Stomach smooth muscle (tissue), 2 donors: ENCODE measurements around the gene IGLL1.
"Not testable (repeated sequence)": the region's sequence is repeated elsewhere in the genome, so short reads cannot be mapped to it uniquely, and the experiment has no call there.

Experiments
- H3K27ac ChIP-seq: one replicate; pipeline ENCODE4 v1.7.0; 2013; ENCODE audit warnings: mild to moderate bottlenecking, low read length, inconsistent platforms
- H3K27me3 ChIP-seq, 2 donors: one replicate each; pipeline ENCODE4 v1.7.0; 2013; ENCODE audit warnings: low read length in 2 of 2; ENCODE audit not compliant: insufficient read depth in 2 of 2, control insufficient read depth in 1 of 2
- H3K36me3 ChIP-seq, 2 donors: one replicate each; pipeline ENCODE4 v1.7.0; 2013; ENCODE audit warnings: low read length in 2 of 2; ENCODE audit not compliant: control insufficient read depth in 2 of 2, insufficient read depth in 2 of 2
- H3K4me1 ChIP-seq: one replicate; pipeline ENCODE4 v1.7.0; 2013; ENCODE audit warnings: low read length; ENCODE audit not compliant: control insufficient read depth, insufficient read depth
- H3K4me3 ChIP-seq, 2 donors: one replicate each; pipeline ENCODE4 v1.7.0; 2013; ENCODE audit warnings: low read length in 2 of 2
- H3K9ac ChIP-seq, 2 donors: one replicate each; pipeline ENCODE4 v1.7.0; 2013; ENCODE audit warnings: low read length in 2 of 2, mild to moderate bottlenecking in 1 of 2
- H3K9me3 ChIP-seq, 2 donors: one replicate each; pipeline ENCODE4 v1.7.0; 2013; ENCODE audit warnings: low read length in 2 of 2; ENCODE audit not compliant: control insufficient read depth in 2 of 2
- donor health status: healthy.
- donor health status: Pancreatic carcinoma.

Gene IGLL1

GRCh38 chr22:23561025-23561510 is 19.0 kb downstream of the IGLL1 start:
- H3K4me3 ChIP-seq, H3K36me3 ChIP-seq, H3K9ac ChIP-seq, H3K9me3 ChIP-seq, H3K27ac ChIP-seq, H3K4me1 ChIP-seq: not testable (repeated sequence)
- peaks cover 20 to 23% of the 10 kb centered on the region in 2 donors for H3K27me3 ChIP-seq

- H3K27ac ChIP-seq, H3K4me1 ChIP-seq, H3K9ac ChIP-seq, H3K36me3 ChIP-seq, H3K4me3 ChIP-seq, H3K9me3 ChIP-seq: not testable (repeated sequence)
- peaks cover 16 to 18% of the 10 kb centered on the region in 2 donors for H3K27me3 ChIP-seq
Measured at GRCh38 chr22:23560215-23560614, 19.9 kb downstream of the IGLL1 start.

DNA sequence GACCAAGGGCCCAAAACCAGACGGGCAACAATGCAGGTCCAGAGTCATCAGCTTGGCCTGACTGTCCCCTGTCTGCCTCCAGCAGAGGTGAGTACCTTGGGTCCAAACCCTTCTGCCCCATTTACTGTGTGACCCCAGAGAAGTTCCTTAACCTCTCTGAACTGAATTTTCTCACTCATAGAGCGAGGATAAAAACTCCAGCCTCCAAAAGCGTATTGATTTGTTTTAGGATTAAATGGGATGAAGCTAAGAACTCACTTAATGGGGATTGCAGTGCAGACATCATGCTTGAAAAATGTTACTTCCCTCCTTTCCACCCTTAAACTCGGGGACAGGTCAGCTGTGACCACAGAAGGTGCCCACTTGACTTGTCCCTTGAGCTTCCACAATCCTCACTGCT is 22.6 kb downstream of the IGLL1 start:
- H3K4me1 ChIP-seq: no peaks in the 10 kb centered on the region
- no peaks in the 10 kb centered on the region for H3K36me3 ChIP-seq
- H3K27me3 ChIP-seq: peaks cover 10 to 15% of the 10 kb centered on the region in 2 donors
- no peak overlapping the region for H3K4me3 ChIP-seq
- no peak overlapping the region for H3K9ac ChIP-seq
- H3K27ac ChIP-seq: no peak overlapping the region
- no peaks in the 10 kb centered on the region for H3K9me3 ChIP-seq

DNA sequence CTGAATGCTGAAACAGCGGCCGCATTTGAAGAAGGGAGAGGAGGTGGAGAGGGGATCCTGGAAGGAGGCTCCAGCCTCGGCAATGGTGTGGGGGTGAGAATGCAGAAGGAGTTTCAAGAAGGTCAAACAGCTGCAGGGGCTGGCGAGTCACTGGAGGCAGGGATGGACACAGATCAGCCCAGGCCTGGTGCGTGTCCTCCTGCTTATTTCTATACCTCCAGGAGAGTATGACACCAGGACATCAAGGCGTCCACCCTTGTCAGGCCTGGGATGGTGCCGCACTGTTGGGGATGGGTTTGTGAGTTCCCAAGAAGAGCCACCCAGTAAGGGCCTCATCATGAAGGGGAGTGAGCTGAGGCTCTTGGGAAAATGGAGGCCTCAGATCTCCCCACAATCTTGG is 23.1 kb downstream of the IGLL1 start:
- no peak overlapping the region for H3K4me3 ChIP-seq
- H3K36me3 ChIP-seq: no peaks in the 10 kb centered on the region
- no peak overlapping the region for H3K27ac ChIP-seq
- peaks cover 10 to 14% of the 10 kb centered on the region in 2 donors for H3K27me3 ChIP-seq
- no peaks in the 10 kb centered on the region for H3K9me3 ChIP-seq
- H3K9ac ChIP-seq: no peak overlapping the region
- no peaks in the 10 kb centered on the region for H3K4me1 ChIP-seq

DNA sequence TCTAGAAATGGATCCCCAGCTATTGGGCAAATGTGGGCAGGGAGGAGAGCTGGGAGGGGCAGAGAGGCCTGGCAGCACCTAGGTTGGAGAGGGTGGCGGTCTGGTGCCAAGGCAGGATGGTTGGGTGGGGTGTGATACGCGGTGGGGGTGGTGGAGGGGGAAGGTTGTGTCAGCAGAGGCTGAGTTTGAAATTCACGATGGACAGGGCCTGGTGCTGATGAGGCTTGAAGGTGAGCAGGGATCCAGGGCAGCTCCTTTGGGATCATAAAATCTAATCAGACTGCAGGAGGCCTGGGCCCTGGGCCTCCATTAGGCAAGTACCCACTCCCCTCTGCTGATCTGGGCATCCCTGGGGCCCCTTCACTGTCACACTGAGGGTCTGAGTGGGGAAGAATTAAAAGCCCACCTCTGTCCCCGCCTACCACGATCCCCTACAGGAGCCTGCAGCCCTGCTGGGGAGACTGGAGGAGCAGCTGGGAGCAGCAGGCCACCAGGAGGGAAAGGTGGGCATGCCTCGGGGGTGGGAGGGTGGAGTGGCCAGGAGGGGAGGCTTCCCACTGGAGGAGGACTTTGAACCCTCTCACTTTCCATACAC is 24.0 kb downstream of the IGLL1 start:
- H3K4me3 ChIP-seq: no peak overlapping the region
- no peaks in the 10 kb centered on the region for H3K9me3 ChIP-seq
- H3K36me3 ChIP-seq: no peaks in the 10 kb centered on the region
- H3K4me1 ChIP-seq: no peaks in the 10 kb centered on the region
- H3K9ac ChIP-seq: no peak overlapping the region
- H3K27ac ChIP-seq: no peak overlapping the region
- peaks cover 10 to 12% of the 10 kb centered on the region in 2 donors for H3K27me3 ChIP-seq

GRCh38 chr22:23555118-23555517 is 25.0 kb downstream of the IGLL1 start:
- Histone ChIP-seq H3K4me3 (no peak overlapping the region), H3K9me3 (no peaks in the 10 kb centered on the region), H3K27me3 (peaks cover 10 to 12% of the 10 kb centered on the region in 2 donors), H3K27ac (no peak overlapping the region), H3K9ac (no peak overlapping the region), H3K36me3 (no peaks in the 10 kb centered on the region), H3K4me1 (no peaks in the 10 kb centered on the region)

GRCh38 chr22:23553924-23554870 is 25.9 kb downstream of the IGLL1 start:
- Histone ChIP-seq H3K27ac (no peak overlapping the region), H3K36me3 (no peaks in the 10 kb centered on the region), H3K9me3 (no peaks in the 10 kb centered on the region), H3K27me3 (peaks cover 10 to 12% of the 10 kb centered on the region in 2 donors), H3K4me1 (no peaks in the 10 kb centered on the region), H3K9ac (no peak overlapping the region), H3K4me3 (no peak overlapping the region)

DNA sequence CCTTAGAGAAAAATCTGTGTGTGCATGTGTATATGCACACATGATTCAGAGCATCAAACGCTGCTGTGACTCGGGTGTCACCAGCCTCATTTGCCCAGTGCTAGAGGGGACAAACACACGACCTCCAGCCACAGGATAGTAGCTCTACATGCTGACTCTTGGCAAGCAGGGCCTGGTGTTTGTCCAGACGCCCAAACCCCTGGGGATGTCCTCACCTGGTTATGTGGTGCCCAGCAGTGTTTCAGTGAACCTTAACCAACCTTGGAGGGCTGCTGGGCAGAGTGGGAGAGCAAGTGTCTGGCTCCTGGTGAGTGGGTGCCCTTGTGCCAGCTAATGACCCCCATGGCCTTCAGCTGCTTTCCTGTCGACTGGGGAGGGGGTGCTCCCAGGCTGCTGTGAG is 26.7 kb downstream of the IGLL1 start:
- H3K27me3 ChIP-seq: peaks cover 10 to 12% of the 10 kb centered on the region in 2 donors
- no peak overlapping the region for H3K9ac ChIP-seq
- H3K27ac ChIP-seq: no peak overlapping the region
- no peaks in the 10 kb centered on the region for H3K36me3 ChIP-seq
- H3K4me1 ChIP-seq: no peaks in the 10 kb centered on the region
- H3K4me3 ChIP-seq: no peak overlapping the region
- H3K9me3 ChIP-seq: no peaks in the 10 kb centered on the region

GRCh38 chr22:23552573-23552972 is 27.5 kb downstream of the IGLL1 start:
- Histone ChIP-seq H3K9me3 (no peaks in the 10 kb centered on the region), H3K36me3 (no peaks in the 10 kb centered on the region), H3K27ac (no peak overlapping the region), H3K4me1 (no peaks in the 10 kb centered on the region), H3K9ac (no peak overlapping the region), H3K4me3 (no peak overlapping the region), H3K27me3 (peaks cover 8 to 12% of the 10 kb centered on the region in 2 donors)

- Histone ChIP-seq H3K27me3 (peaks cover 8 to 12% of the 10 kb centered on the region in 2 donors), H3K9ac (no peak overlapping the region), H3K4me3 (no peak overlapping the region), H3K9me3 (no peaks in the 10 kb centered on the region), H3K36me3 (no peaks in the 10 kb centered on the region), H3K27ac (no peak overlapping the region), H3K4me1 (no peaks in the 10 kb centered on the region)
Measured at GRCh38 chr22:23551385-23551784, 28.7 kb downstream of the IGLL1 start.
